ENCODE results near the gene CBLB.
A peak's percentile ranks its signal among the peaks of the same experiment; 100 is the strongest.

Gene CBLB

GRCh38 chr3:105868742-105869530 lies at the start of gene CBLB:
CBLB (minus strand) TSS chr3:105869012; CDS start chr3:105867577, 1,435 bp downstream.
- peak; percentile 58 for DNase-seq (ENCODE audit: low read depth)

DNA sequence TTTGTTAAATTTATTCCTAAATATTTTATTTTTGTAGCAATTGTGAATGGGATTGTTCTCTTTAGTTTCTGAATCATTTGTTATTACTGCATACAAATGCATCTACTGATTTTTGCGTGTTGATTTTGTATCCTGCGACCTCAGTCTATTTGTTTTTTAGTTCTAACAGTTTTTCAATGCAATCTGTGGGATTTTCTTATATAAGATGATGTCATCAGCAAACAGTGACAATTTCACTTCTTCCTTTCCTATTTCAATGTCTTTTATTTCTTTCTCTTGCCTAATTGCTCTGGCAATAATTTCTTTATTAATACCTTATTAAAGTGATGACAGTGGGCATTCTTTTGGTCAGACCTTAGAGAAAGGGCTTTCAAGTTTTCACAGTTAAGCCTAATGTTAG lies 48.0 kb upstream of the CBLB start:
- DNase-seq (ENCODE audit: low read depth), result no peak

GRCh38 chr3:105915524-105915923 lies 46.7 kb upstream of the CBLB start:
- no peak for DNase-seq (ENCODE audit: low read depth)

DNA sequence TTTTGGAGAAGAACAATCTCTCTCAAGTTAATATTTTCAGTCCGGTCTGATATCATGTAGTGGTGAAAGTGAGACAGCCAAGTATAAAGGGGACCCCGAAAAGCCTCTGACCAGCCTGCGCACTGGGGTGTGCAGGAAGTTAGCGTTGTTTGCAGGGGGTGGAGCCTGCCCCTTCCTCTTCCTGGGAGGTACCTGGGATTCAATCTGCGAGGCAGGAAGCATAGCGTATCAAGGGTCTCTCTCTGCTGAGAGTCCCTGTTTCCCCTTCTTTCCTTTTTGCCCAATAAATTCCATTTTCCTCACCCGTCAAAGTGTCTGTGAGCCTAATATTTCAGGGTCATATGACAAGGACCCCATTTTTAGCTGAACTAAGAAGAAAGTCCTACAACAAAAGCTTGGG lies 44.8 kb upstream of the CBLB start:
- no peak for DNase-seq (ENCODE audit: low read depth)

DNA sequence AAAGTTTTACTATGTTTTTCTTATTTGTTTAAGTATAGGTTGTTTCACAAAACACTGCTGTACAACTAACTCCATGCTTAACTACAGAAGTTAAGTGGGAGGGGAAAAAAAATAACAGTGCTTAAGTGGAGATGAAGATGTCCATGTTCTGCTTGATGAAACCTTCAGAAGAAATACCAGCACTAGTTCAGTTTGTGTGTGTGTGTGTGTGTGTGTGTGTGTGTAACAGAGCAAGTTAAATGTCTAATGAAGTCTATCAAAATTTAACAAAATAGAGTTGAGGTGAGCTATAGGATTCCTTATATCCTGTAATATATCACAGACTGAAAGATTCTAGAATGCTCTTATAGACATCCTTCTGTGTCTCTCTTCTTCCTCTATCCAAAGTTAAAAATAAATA lies 44.1 kb upstream of the CBLB start:
- no peak for DNase-seq (ENCODE audit: low read depth)

DNA sequence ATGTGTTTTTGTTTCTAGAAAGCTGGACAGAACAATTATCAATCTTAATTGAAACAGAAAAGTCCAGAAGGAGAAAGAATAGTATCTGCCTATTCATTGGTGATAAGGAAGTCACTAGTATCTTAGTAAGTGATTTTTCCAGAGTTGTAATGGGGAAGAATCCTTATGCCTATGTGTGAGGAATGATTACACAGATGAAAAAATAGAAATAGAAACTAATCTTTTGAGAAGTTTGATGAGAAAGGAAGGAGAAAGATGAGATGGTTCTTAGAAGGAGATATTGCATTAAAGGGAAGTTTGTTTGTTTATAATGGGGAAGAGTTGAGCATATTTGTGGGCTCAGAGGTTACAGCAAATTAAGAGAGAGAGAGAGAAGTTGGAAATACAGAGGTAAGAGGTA lies 42.7 kb upstream of the CBLB start:
- DNase-seq (ENCODE audit: low read depth), result no peak

DNA sequence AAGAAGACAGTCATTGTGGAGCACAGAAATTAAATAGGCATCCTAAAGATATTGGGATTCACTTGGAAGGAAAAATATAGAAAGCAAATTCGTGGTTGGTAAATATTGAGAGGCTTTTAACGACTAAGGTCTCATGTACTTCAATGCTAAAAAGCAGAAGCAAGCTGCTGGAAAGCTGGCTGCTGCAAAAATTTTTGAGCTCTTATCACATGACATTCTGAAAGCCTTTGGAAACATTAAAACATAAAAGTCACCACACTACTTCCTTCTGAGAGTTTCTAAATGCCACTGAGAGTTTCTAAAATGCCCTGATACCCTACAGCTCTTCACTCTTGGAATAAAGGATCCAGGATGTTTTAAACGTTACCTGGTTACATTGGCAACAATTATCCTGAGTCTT lies 39.0 kb upstream of the CBLB start:
- DNase-seq (ENCODE audit: low read depth), result no peak

- DNase-seq (ENCODE audit: low read depth), result no peak
Observed at GRCh38 chr3:105906836-105907235, 38.0 kb upstream of the CBLB start.

DNA sequence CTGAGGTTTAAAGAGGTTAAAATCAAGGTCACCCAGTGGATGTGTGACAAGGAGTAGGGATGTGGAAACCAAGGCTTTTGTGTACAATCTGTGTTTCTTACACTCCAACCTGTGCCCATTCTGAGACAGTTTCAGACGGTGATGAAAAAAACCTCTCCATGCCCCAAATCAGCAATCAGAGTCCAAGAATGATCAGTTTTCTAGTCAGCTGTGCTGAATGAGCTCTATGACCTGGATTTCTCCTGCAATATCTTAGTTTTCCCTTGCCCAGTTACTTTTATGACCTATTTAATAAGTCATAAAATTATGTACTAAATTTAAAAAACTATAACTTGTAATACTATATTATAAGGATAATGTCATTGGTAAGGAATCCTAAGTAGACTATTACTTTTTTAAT lies 37.5 kb upstream of the CBLB start:
- no peak for DNase-seq (ENCODE audit: low read depth)

DNA sequence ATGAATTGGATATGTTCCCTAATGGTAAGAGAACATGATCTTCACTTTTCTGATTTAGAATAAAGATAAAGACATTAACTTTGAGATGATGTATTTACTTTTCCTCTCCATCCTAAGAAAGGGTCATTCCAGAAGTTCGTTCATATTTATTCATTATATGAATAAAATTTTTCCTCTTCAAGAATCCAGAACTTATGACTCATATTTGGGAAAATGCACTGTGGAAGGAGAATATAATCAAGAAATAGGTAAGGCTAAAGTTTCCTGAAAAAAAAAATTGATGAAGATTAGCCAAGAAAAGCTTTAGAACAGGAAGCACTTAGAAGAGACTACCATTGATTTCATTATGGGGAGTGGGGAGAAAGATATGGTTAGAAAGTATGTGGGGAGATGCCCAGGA lies 36.5 kb upstream of the CBLB start:
- DNase-seq (ENCODE audit: low read depth), result no peak

DNA sequence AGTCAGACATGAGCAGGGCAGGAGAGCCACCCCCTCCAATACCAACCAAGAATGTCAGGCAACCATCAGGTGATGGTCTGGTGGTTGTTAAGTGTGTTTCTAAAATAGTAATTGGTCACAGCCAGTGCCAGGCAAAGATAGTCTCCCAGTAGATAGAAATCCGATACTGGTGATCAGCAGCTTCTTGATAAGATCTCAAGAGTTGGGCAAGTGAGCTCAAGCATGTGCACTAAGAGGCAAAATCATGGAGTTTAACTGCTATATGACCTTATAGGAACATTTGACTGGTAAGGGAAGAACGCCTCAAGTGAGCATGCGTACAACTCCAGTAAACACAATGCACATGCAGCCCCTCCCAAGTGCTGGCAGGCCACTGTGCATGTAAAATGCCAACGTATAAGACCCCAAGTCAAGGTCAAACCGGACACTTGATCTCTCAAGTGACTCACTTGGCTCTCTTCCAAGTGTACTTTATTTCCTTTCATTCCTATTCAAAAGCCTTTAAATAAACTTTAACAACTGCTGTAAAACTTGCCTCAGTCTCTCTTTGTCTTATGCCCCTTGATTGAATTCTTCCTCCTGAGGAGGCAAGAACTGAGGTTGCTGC lies 36.0 kb upstream of the CBLB start:
- no peak for DNase-seq (ENCODE audit: low read depth)

DNA sequence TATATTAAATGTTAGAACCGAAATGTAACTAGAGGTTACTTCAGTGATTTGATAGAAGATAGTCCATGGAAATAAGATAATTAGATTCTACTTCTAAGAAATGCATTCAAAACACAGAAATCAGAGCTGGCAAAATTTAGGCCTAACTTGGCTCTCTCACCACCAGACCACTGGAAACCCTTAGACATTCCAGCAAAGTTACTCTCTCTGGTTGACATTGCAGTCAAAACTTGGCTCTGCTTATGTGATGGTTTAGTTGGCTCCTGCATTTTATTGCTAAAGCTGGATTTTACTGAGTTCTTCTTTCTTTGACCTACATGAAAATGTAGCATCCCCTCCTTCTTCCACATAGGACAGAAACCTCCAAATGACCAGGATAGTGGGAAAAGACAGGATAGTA lies 35.4 kb upstream of the CBLB start:
- DNase-seq (ENCODE audit: low read depth), result no peak

DNA sequence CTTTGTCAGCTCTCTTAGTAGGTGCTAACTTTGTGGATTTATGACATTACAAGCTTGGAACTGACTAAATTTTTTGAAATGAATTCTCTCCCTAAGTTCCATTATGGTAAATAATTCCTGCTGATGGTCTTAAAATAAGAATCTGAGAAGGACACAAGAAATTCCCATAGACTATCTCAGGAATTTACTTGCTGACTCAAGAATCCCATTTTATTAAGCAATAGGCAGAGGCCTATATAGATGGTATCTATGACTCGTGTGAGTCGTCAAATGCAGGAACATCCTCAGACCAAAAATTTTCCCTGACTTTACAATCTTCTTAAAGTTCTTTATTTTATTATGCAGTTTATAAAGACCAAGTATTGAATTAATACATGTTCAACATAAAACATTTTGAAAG lies 30.7 kb upstream of the CBLB start:
- no peak for DNase-seq (ENCODE audit: low read depth)

GRCh38 chr3:105891101-105891500 lies 22.3 kb upstream of the CBLB start:
- DNase-seq (ENCODE audit: low read depth), result no peak

DNA sequence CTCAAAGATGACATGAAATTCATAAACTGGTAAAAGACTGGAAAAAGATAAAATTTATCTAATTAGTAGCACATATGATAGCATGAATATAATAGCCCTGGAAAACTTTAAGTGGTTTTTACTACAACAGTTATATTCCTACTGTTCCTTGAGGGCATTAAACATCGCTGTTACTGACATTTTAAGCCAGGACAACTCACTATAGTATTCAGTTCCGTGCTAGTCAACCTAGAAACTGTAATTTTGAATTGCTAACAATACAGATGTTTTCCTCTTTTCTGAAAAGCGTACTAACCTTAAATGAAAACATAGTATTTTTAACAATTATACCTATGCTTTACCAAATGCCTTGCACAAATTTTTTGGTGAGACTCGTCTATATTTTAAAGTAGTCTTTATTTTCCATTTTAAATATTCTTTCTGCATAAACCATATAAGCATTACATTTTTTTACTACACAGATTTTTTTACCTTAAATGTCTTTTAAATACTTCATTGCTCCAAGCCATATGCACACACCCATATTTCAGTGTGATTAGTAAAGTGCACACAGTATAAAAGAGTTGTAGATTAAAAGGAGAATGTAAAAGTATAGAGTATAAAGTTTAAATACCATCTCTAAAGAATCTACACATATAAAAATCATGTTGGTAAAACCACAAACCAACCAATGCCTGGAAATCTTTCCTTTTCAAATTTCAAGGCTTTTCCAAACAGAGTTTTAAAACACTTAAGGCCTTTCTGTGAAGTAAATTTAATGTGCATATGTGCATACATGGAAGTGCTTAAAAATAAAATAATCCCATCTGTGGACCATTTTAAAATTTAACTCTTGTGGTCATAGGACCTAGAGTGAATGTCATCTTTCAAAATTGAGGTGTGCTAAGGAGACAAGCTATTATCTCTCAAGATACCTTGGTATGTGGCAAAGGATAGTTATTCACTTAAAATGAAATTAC lies 20.1 kb upstream of the CBLB start:
- DNase-seq (ENCODE audit: low read depth), result no peak

- no peak for DNase-seq (ENCODE audit: low read depth)
Observed at GRCh38 chr3:105885256-105885655, 16.4 kb upstream of the CBLB start.

DNA sequence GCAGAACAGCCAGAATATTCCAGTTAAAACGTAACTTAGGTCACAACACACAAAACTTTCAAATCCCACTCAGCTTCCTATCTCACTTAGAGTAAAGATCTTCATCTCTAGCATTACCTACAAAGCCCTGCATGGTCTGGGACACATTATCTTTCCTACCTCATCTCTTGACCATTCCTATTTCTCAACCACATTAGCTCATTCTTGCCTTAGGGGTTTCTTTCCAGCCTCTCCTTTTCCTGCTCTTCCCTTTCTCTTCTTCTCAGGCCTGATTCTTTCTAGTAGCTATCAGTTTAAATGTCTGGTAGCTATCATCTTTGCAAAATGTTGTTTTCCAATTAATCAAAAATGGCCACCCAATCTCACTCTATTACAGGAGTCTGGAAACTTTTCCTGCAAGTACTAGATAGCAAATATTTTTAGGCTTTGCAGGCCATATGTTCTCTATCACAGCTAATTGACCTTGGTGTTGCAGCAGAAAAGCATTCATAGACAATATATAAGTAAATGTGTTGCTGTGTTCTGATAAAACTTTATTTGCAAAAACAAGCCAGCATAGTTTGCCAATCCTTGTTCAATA lies 15.1 kb upstream of the CBLB start:
- no peak for DNase-seq (ENCODE audit: low read depth)

DNA sequence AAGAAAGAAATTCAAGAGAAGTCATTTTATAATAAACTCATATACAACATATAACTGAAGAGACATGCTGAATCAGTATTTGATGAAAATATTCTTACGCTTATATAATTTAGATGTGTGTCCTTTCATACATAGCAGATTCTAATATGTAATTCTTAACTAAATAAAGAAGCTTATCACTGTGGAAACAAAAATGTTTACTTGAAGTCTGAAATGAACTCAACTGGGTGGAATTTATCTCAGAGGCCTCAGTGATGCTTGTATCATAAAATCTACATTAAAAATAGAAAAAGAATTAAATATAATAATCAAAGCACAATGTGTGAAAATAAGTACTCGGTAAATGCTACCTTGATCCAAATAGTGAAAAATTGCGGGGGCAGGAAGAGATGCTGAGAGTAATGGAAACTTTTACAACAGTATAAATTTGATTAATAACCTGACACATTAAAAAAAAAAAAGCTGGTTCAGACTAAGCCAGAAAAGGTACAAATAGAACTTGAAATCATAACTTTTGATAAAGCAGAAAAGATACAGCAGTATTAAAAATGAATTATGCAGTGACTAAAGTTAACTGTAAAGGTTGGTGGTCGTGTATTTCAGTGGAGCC lies 12.0 kb upstream of the CBLB start:
- DNase-seq (ENCODE audit: low read depth), result no peak

DNA sequence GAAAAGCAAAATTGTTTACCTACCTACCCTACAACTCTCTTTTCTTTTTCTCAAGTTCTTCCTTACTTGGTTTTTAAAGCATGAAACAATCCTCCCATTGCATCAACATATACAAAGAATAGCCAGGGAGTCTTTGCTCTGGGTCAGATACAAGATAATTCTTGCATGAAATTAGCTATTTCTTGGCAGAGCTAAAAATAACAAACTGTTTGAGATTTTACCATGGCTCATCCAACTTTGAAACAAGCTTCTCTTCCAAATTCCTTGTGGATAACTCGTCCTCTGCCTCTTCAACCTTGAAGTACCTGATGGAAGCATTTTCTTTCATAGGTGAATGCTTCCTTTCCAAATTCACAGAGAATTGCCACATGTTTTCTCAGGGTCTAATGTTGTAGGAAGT lies 9.2 kb upstream of the CBLB start:
- DNase-seq (ENCODE audit: low read depth), result no peak

DNA sequence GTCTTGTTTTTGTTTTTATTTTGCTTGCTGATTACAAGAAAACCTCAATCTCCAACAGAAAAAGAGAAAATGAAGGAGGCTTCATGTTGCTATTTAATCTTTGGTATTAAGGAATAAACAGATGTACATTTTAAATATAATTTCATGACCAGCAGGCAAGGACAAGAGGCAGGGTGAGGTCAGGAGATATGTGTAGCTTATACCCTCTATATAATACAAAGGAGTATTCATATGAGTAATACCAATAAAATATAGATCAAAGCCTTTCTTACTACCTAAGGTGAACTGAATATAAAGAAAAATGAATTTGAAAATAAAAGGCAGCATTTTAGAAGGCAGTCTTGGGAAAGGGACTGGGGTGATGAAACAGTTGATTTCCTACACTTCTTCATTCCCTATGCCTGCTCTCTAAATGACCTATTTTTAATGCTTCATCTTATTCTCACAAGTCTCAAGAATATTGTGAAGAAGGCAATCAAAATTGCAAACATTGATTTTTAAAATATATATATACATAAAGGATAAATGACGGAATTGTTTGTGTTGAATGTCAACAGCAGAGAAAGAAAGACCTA lies 8.6 kb upstream of the CBLB start:
- no peak for DNase-seq (ENCODE audit: low read depth)

DNA sequence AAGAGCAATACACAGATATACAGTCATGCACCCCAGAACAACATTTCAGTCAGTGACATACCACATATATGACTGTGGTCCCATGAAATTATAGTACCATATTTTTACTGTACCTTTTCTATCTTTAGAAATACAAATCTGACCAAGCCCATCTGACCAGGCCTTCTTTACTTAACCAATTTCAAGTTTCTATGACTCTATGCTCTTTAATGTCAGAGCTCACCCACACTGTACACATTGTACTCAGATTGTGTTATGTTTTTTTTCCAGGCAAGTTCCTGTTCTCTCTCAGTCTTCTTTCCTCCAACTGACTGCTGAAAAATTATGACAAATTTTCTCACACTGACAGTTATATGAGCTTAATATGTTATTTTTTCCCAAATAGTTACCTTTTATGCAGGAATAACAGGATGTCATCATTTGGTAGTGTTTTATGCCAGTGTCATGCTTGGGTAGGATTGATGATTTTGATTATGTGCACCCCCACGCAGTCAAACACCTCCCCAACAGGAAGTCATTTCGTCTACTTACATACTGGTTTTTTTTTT lies 8.0 kb upstream of the CBLB start:
- DNase-seq (ENCODE audit: low read depth), result no peak
